ENCODE data around the gene IFIT1.

DNA sequence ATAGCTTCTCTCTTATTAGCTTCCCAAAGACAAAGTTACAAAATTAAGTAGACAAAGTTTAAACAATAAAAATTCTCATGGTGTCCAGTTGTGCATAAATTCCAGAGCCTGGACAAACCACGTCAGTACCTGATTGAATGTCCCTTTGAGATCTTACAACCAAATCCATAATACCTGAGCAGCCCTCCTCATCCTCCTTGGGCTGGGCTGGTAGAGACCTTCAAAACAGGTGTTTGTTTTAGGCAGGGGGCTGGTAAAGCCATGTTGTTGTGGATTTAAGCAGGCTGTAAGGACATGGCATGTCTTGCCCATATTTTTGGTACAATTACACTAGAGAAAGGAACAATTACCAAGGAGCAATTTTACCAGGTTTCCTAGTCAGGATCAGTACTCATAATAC, 24.0 kb downstream of the IFIT1 start:
- TF ChIP-seq CTCF (IDR thresholded peaks at IDR 0.05; ENCODE audit: low read depth, low read length), result no peak
- TF ChIP-seq, protein P1, sequence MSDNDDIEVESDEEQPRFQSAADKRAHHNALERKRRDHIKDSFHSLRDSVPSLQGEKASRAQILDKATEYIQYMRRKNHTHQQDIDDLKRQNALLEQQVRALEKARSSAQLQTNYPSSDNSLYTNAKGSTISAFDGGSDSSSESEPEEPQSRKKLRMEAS (IDR thresholded peaks at IDR 0.05; ENCODE audit: low read depth, low read length), result no peak

Data from NB4 (cell line).